DMS79 treated with DMSO at 0.1 percent for 48 hours (cell line): ENCODE results near the gene IRGQ.
"Not testable (repeated sequence)": the region's sequence is repeated elsewhere in the genome, so short reads cannot be mapped to it uniquely, and the experiment has no call there.

Experiments used
- DNase-seq: peaks from one replicate; lab custom pipeline; 2025; lab: John Stamatoyannopoulos, UW

The IRGQ gene

GRCh38 chr19:43624933-43625332 is 29.0 kb upstream of the IRGQ start:
- DNase-seq: no peak

GRCh38 chr19:43623889-43624670 is 28.1 kb upstream of the IRGQ start:
- DNase-seq: no peak

GRCh38 chr19:43622956-43623355 is 27.0 kb upstream of the IRGQ start:
- no peak for DNase-seq

- no peak for DNase-seq
These were observed 26.1 kb upstream of the IRGQ start for GRCh38 chr19:43622070-43622469.

GRCh38 chr19:43620061-43621001 is 24.4 kb upstream of the IRGQ start:
- DNase-seq: no peak

- peak; percentile 94 for DNase-seq
These were observed 23.5 kb upstream of the IRGQ start, which contains the start of gene ZNF428 for GRCh38 chr19:43619262-43620060. TSS of gene ZNF428 (minus strand) at chr19:43619629. CDS start at chr19:43614304, 5,325 bp downstream.

GRCh38 chr19:43618921-43619261 is 23.0 kb upstream of the IRGQ start:
- DNase-seq: peak; percentile 83

GRCh38 chr19:43616954-43617353 is 21.0 kb upstream of the IRGQ start:
- no peak for DNase-seq

- no peak for DNase-seq
These were observed 20.4 kb upstream of the IRGQ start for GRCh38 chr19:43616306-43616705.

- DNase-seq: no peak
These were observed 16.4 kb upstream of the IRGQ start for GRCh38 chr19:43612374-43612773.

- DNase-seq: no peak
These were observed 15.9 kb upstream of the IRGQ start, which contains the start of gene SRRM5 for GRCh38 chr19:43611788-43612187. TSS of gene SRRM5 (plus strand) at chr19:43612088. CDS start at chr19:43612122, 34 bp downstream.

GRCh38 chr19:43610493-43610892 is 14.6 kb upstream of the IRGQ start:
- no peak for DNase-seq

- DNase-seq: no peak
These were observed 13.9 kb upstream of the IRGQ start for GRCh38 chr19:43609872-43610271.

GRCh38 chr19:43607238-43608205 is 11.6 kb upstream of the IRGQ start:
- no peak for DNase-seq

GRCh38 chr19:43606569-43607229 is 10.8 kb upstream of the IRGQ start:
- no peak for DNase-seq

- DNase-seq: no peak
These were observed 10.1 kb upstream of the IRGQ start for GRCh38 chr19:43605875-43606568.

- not testable (repeated sequence) for DNase-seq
These were observed 4.4 kb upstream of the IRGQ start for GRCh38 chr19:43600326-43600725.

GRCh38 chr19:43599635-43600295 is 3.8 kb upstream of the IRGQ start:
- no peak for DNase-seq
